DOHH2 (cell line): Measurements from ENCODE around the gene CLK1.

Experiments used
- H3F3A ChIP-seq: fragments of 200-600 bp; sonication (generic), shearing (Covaris generic); 2 replicates; pipeline ENCODE4 v1.6.0; 2016; ENCODE audit warnings: antibody characterized with exemption, mild to moderate bottlenecking; ENCODE audit not compliant: control insufficient read depth, insufficient read depth
- H3K27ac ChIP-seq: fragments of 200-600 bp; sonication (generic); 2 replicates; pipeline ENCODE4 v1.5.1; 2014; ENCODE audit warnings: low read depth, mild to moderate bottlenecking, low read length, moderate library complexity
- H3K27me3 ChIP-seq: fragments of 200-600 bp; sonication (generic); 2 replicates; pipeline ENCODE4 v1.6.1; 2014; ENCODE audit warnings: mild to moderate bottlenecking, low read length, mixed read lengths; ENCODE audit not compliant: control insufficient read depth
- H3K36me3 ChIP-seq: fragments of 200-600 bp; sonication (generic); 2 replicates; pipeline ENCODE4 v1.6.1; 2014; ENCODE audit warnings: mild to moderate bottlenecking, low read length, moderate library complexity, mixed read lengths; ENCODE audit not compliant: control insufficient read depth
- H3K4me1 ChIP-seq: fragments of 200-600 bp; sonication (generic); 2 replicates; pipeline ENCODE4 v1.6.1; 2014; ENCODE audit warnings: mild to moderate bottlenecking, low read length, mixed read lengths; ENCODE audit not compliant: control insufficient read depth
- H3K4me2 ChIP-seq: fragments of 200-600 bp; sonication (generic); 2 replicates; pipeline ENCODE4 v1.6.0; 2014; ENCODE audit warnings: mild to moderate bottlenecking, low read length, moderate library complexity
- H3K4me3 ChIP-seq: fragments of 200-600 bp; sonication (generic); 2 replicates; pipeline ENCODE4 v1.5.1; 2014; ENCODE audit warnings: mild to moderate bottlenecking, low read length, mixed read lengths
- H3K79me2 ChIP-seq: fragments of 200-600 bp; sonication (generic); 2 replicates; pipeline ENCODE4 v1.6.1; 2014; ENCODE audit warnings: mild to moderate bottlenecking, low read length, mixed read lengths; ENCODE audit not compliant: control insufficient read depth
- H3K9me2 ChIP-seq: fragments of 200-600 bp; sonication (generic); replicated peaks from 2 replicates; pipeline ENCODE4 v1.6.1; 2014; ENCODE audit warnings: mild to moderate bottlenecking, low read length, mixed read lengths; ENCODE audit not compliant: control insufficient read depth
- H3K9me3 ChIP-seq: fragments of 200-600 bp; sonication (generic); 2 replicates; pipeline ENCODE4 v1.6.1; 2014; ENCODE audit warnings: antibody characterized with exemption, low read length, mixed read lengths; ENCODE audit not compliant: control insufficient read depth, insufficient read depth
- H4K20me1 ChIP-seq: fragments of 200-600 bp; sonication (generic); 2 replicates; pipeline ENCODE4 v1.6.0; 2014; ENCODE audit warnings: low read depth, mild to moderate bottlenecking, antibody characterized with exemption, low read length, moderate library complexity; ENCODE audit not compliant: control insufficient read depth, insufficient read depth
- CTCF ChIP-seq: fragments of 200-600 bp; sonication (generic); IDR thresholded peaks from one replicate; pipeline ENCODE4 v1.5.1; 2014; ENCODE audit warnings: antibody characterized with exemption, mild to moderate bottlenecking, low read depth, low read length; ENCODE audit not compliant: poor library complexity, severe bottlenecking
- EZH2phosphoT487 ChIP-seq: fragments of 200-600 bp; sonication (generic); IDR thresholded peaks from 2 replicates; pipeline ENCODE4 v1.6.1; 2017; ENCODE audit warnings: borderline replicate concordance, mild to moderate bottlenecking, antibody characterized with exemption, low read length, moderate library complexity, mixed read lengths

The CLK1 gene

DNA sequence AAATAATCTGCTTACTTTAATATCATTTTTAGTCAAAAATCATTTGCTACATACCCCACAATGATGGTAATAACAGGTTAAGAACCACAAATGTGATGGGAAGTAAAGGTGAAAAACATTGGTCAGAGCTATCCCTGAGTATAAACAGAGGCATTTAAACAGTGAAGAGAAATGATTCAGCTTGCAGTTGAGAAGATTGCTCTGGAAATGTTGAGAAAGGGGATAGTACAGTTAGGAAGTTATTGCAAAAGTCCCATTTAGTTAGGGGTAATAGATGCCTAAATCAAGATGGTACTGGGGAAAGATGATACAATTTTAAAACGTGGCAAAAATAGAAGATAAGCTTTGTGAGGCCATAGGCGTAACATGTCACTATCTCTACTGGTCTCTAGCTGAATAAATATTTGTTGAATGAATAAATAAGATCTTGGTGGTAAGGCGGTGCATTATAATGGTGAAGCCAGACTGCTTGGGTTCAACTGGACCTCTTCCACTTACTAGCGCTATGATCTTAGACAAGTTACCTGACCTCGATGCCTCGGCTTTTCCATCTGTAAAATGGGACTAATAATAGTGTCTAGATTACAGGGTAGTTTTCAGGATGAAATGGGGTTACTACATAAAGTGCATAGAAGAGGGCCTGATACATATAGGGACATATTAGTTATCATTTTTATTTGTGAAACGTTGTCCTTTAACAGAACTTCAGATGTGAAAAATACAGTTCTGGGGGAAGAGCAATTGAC is 54.8 kb downstream of the CLK1 start:
- TF ChIP-seq CTCF: no peak
- no peak for TF ChIP-seq EZH2phosphoT487
- Histone ChIP-seq H3K27ac (no peak overlapping the region), H3K4me2 (no peak overlapping the region), H3K4me1 (peaks cover 24% of the 10 kb centered on the region), H3K9me2 (no peaks in the 10 kb centered on the region), H4K20me1 (peaks cover 18% of the 10 kb centered on the region), H3F3A (no peaks in the 10 kb centered on the region; the same call in 1 of the 2 replicates), H3K9me3 (no peaks in the 10 kb centered on the region), H3K27me3 (no peaks in the 10 kb centered on the region), H3K79me2 (peaks cover 31% of the 10 kb centered on the region), H3K36me3 (peaks cover 26% of the 10 kb centered on the region), H3K4me3 (no peak overlapping the region)
